ENCODE results near the gene FEM1B. TPM values are rescaled to one million over a fixed set of nuclear protein-coding genes. Genes with fewer than 3 reads are reported as not detected.
"Not testable (repeated sequence)": the region's sequence is repeated elsewhere in the genome, so short reads cannot be mapped to it uniquely, and the experiment has no call there.

The FEM1B gene
- 213 TPM for total RNA-seq

- FAIRE-seq = no peak
- peak; percentile 80 to 89 for DNase-seq (ENCODE audit: low spot score in 2 of 2)
These were observed at the start of gene FEM1B for GRCh38 chr15:68277603-68278344. Gene FEM1B, plus strand, starts transcription at chr15:68277745. Its CDS starts 673 bp downstream, at chr15:68278418.

- peak in 1 of 2 donors; percentile 7 for DNase-seq (ENCODE audit: low spot score in 2 of 2)
- FAIRE-seq = no peak
These were observed 49.2 kb upstream of the FEM1B start for GRCh38 chr15:68228143-68228970.

GRCh38 chr15:68228971-68229385 lies 48.6 kb upstream of the FEM1B start:
- FAIRE-seq = no peak
- DNase-seq (ENCODE audit: low spot score in 2 of 2) = no peak

GRCh38 chr15:68229386-68230156 lies 48.0 kb upstream of the FEM1B start, which contains the start of gene CLN6:
Gene CLN6, minus strand, starts transcription at chr15:68229728. Its CDS starts 144 bp downstream, at chr15:68229584.
- peak; percentile 94 to 95 for DNase-seq (ENCODE audit: low spot score in 2 of 2)
- no peak for FAIRE-seq

GRCh38 chr15:68230157-68231100 lies 47.1 kb upstream of the FEM1B start:
- no peak for FAIRE-seq
- no peak for DNase-seq (ENCODE audit: low spot score in 2 of 2)

GRCh38 chr15:68231102-68231818 lies 46.3 kb upstream of the FEM1B start:
- FAIRE-seq (no peak), DNase-seq (ENCODE audit: low spot score in 2 of 2) (no peak)

GRCh38 chr15:68232449-68232848 lies 45.1 kb upstream of the FEM1B start:
- FAIRE-seq (no peak), DNase-seq (ENCODE audit: low spot score in 2 of 2) (no peak)

GRCh38 chr15:68232937-68233336 lies 44.6 kb upstream of the FEM1B start:
- no peak for FAIRE-seq

GRCh38 chr15:68234060-68234459 lies 43.5 kb upstream of the FEM1B start:
- no peak for DNase-seq (ENCODE audit: low spot score in 2 of 2)
- FAIRE-seq = no peak

More at GRCh38 chr15:68232937-68233336, 44.6 kb upstream of the FEM1B start:
- no peak for DNase-seq (ENCODE audit: low spot score in 2 of 2)

- FAIRE-seq; DNase-seq (ENCODE audit: low spot score in 2 of 2): not testable (repeated sequence)
These were observed 43.0 kb upstream of the FEM1B start for GRCh38 chr15:68234520-68234919.

- FAIRE-seq = no peak
- DNase-seq (ENCODE audit: low spot score in 2 of 2) = no peak
These were observed 42.5 kb upstream of the FEM1B start for GRCh38 chr15:68235022-68235421.

- FAIRE-seq (no peak), DNase-seq (ENCODE audit: low spot score in 2 of 2) (no peak)
These were observed 38.5 kb upstream of the FEM1B start for GRCh38 chr15:68239025-68239424.

- no peak for FAIRE-seq
These were observed 36.2 kb upstream of the FEM1B start for GRCh38 chr15:68241088-68241935.

GRCh38 chr15:68244235-68244634 lies 33.3 kb upstream of the FEM1B start:
- FAIRE-seq = no peak

More at GRCh38 chr15:68241088-68241935, 36.2 kb upstream of the FEM1B start:
- DNase-seq (ENCODE audit: low spot score in 2 of 2) = no peak

GRCh38 chr15:68249058-68249713 lies 28.4 kb upstream of the FEM1B start:
- no peak for FAIRE-seq
- DNase-seq (ENCODE audit: low spot score in 2 of 2) = no peak

More at GRCh38 chr15:68244235-68244634, 33.3 kb upstream of the FEM1B start:
- DNase-seq (ENCODE audit: low spot score in 2 of 2) = no peak

GRCh38 chr15:68252925-68253534 lies 24.5 kb upstream of the FEM1B start:
- DNase-seq (ENCODE audit: low spot score in 2 of 2) (peak in 1 of 2 donors; percentile 68), FAIRE-seq (peak; percentile 44)
